Placental epithelial cell (primary cell): ENCODE measurements around the gene ZWILCH. TPM values are rescaled to one million over a fixed set of nuclear protein-coding genes. Genes with fewer than 3 reads are reported as not detected.

Source experiments
- small RNA-seq: library from RNA; depleted of rRNA; stranded (forward); fragments of <200 nt; gene quantifications from one replicate; pipeline ENCODE3, GENCODE V24; 2012
- total RNA-seq: library from RNA; depleted of rRNA; stranded (reverse); fragments of >200 nt; gene quantifications from 2 replicates; pipeline ENCODE4 v1.2.3, GENCODE V29; 2012

The ZWILCH gene
- total RNA-seq, result 9.8 and 16.9 TPM in 2 replicates

DNA sequence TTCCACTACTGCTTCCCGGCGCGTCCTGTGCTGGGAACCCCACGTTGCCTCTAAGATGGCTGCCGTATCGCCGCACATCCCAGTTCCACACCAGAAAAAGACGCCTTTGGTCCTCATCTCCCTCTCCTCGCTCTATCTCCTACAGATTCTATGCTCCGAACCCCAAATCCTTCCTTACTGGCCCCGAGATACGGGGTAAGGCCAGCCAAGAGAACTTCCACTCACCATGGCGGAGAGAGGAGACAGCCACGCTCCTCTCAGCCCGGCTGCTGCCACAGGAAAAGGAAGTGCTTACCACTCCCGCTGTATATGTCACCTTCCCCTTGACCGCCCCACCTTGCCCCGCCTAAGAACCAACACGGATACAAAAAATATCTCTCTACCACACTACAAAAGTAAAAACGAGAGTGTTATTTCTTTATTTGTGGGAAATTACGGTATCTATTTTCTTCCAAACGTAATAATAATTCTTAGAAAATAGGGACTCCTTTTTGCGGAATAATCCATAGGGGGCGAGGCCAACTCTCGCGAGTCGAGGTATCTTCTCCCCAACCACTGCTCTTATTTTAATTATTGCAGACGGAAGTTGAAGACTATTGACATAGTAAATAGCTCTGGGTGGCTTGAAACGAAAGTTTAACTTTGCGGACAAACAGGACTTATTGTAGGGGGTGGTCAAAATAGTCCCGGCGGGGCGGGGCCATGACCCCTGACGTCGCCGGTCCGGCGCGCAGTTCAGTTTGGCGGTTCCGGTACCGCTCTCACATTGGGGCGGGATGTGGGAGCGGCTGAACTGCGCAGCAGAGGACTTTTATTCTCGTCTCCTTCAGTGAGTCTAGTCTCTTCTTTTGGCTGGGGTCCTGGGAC, at the start of gene ZWILCH, which contains the start of gene RPL4:
Gene ZWILCH (plus strand): TSS at position 764 of the 867 bp plus-strand sequence. CDS start 13 bp downstream, at position 777.
Gene RPL4 (minus strand): TSS at position 293 of the 867 bp plus-strand sequence. CDS start 65 bp downstream, at position 228.

GRCh38 chr15:66497502-66498455, 7.3 kb upstream of the ZWILCH start, which contains the start of gene SNAPC5:
SNAPC5 (minus strand) TSS chr15:66497762; CDS start chr15:66497731, 31 bp downstream.

GRCh38 chr15:66565741-66566144, 60.6 kb downstream of the ZWILCH start, which contains the start of gene LCTL:
LCTL (minus strand) TSS chr15:66565998; CDS start chr15:66565365, 633 bp downstream.

Small RNA genes within 50 kb of the gene (small RNA-seq; reads per million reads assigned to genes)
- gene MIR4512, result not detected
- gene RF01159, result not detected
- gene SNORD16, result not detected
- gene SNORD18A, result not detected
- not detected for gene SNORD18B
- not detected for gene SNORD18C

Other genes starting within 250 kb of the ZWILCH start
- 33.9 and 38.1 TPM in 2 replicates for gene DIS3L, start 211.8 kb upstream of the ZWILCH start, total RNA-seq
- gene TIPIN, start 148.6 kb upstream of the ZWILCH start, total RNA-seq, result 5.9 and 7.4 TPM in 2 replicates
- 20.4 and 32.1 TPM in 2 replicates for gene MAP2K1, start 118.4 kb upstream of the ZWILCH start, total RNA-seq
- 10.6 and 13.6 TPM in 2 replicates for gene SNAPC5, start 7.6 kb upstream of the ZWILCH start, total RNA-seq
- gene RPL4, start 471 bp upstream of the ZWILCH start, total RNA-seq, result 1,493 and 3,663 TPM in 2 replicates
- gene LCTL, start 60.7 kb downstream of the ZWILCH start, total RNA-seq, result under 0.01 and 0.43 TPM in 2 replicates
- 6.6 and 9.4 TPM in 2 replicates for gene SMAD6, start 196.9 kb downstream of the ZWILCH start, total RNA-seq